ENCODE data around the gene APBB1.
"Not testable (repeated sequence)": the region's sequence is repeated elsewhere in the genome, so short reads cannot be mapped to it uniquely, and the experiment has no call there.

The APBB1 gene

DNA sequence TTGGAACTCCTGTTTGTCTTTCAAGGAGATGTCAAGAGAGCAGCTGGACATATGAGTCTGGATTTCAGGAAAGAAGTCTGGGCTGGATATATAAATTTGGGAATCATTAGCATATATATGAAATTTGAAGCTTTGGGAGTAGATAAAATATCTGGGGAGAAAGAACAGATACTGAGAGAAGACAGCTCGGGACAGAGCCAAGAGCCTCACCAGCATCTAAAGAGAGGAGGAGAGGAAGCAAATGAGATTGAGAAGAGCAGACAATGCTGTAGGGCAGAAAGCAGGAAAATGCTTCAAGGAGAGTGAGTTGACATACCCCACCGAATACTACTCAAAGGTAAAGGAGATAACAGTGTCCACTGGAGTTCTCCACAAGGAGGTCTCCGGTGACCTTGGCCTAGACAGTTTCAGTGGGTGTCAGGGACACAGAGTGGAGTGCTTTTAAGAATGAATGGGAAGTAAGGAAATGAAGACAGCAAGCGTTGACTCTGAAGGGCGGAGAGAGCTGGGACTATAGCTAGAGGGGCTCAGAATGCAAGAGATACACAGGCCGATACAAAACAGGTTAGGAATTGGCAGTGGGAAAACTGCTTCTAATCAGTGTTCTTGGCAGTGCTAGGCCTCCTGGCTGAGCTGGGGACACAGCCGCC lies 862 bp downstream of the APBB1 start:
- no peak for DNase-seq (ENCODE audit: low read depth)

DNA sequence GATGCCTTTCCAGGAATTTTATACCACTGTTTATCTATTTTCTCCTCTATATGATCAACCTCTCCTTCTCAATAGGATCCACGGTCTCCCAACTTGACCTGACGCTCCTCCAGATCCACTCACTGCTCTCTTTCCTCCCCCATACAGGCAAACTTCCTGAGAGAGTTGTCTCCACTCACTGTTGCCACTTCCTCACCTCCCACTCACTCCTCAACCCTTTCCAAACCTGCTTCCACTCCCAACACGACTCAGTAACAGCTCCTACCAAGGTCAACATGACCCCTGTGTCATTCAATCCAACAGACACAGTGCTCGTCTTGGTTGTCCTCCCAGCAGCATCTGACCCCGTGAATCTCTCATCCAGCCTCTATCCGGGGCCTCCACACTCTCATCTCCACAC lies 3.1 kb downstream of the APBB1 start:
- DNase-seq (ENCODE audit: low read depth) = no peak

DNA sequence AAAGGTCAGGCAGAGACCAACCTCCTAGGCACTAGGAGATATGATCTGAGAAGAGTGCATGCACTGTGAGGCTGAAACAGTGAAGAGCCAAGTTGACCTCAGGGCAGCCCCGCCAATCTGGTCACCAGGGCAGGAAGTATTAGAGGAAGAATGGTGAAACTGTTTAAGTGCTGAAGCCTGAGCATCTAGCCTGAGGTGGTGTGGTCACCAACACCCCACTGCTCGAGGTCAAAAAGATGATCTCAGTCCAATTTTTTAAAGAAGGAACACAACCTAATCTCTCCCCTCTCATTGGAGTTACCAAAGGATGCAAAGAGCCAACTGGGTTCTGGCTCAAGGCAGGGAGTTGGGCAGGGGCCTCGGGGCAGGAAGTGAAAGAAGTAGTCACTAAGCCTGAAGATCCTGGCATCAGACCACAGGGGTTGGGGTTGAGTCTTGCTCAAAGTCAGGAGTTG lies 4.0 kb downstream of the APBB1 start:
- DNase-seq (ENCODE audit: low read depth) = no peak

DNA sequence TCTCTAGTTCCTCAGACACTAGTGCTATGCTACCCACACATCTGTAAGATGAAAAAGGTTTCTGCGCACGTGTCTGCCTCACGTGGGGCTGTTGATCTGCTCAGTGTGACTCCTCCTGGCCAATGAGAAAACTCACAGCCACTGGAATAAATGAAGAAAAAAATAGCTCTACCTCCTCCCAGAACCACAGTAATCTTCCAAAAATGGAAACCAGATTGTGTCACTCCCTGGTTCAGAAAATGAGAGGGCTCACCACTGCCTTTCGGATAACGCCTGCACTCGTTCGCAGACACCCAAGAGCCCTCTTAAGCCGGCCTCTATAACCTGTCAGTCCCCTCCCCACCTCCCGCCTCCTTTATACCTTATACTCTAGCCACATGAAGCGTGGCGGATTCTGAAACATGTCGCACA lies 5.1 kb downstream of the APBB1 start:
- DNase-seq (ENCODE audit: low read depth) = peak; percentile 27

DNA sequence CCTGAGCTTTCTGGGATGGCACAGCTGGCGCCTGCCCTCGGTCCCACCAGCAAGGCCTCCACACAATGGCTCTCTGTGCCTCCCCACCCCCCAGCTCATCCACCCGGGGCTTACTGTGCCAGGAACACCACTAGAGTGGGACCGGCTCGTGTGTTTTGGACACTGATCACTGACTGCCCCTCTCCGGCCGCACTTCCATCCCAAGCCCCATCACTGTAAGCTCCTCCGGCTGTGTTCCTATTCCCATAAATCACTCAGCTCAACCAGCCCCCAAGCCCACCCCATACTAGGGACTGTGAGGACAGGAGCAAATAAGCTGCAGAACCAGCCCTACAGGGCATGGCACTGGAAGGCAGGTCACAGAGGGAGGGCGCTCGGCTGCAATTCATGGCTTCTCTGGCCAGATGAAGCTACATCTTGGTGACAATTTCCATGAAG lies 7.3 kb downstream of the APBB1 start:
- no peak for DNase-seq (ENCODE audit: low read depth)

DNA sequence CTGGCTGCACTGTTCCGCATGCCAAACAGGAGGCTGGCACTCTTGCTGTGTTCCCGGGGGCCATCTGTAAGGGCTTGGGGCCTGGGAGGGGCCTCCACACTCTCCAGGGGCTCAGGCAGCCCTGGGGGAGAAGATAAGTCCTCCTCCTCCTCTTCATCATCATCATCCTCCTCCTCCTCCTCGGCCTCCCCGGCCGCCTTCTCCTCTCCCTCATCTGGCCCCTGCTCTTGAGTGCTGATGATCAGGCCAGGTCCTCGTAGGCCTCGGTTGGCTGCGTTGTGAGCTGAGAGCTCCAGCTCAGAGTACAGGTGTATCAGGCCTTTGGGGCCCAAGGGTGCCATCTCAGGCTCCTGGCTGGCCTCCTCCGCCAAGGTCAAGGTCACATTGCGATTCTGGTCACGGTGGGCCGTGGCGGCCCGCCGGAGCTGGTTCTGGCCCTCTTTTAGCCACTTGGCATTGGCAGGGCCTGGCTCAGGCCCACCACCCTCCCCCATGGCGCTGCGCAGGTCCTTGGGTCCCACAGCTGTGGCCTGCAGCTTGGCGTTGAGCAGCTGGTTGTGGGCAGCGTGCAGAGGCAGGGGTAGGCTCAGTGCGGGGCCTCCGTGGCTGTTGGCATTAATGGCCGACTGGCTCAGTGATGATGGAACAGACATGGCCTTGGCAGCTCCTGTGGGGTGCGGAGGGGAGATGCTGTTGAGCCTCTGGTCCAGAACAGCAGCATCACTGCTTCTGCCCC lies 8.0 kb downstream of the APBB1 start:
- no peak for DNase-seq (ENCODE audit: low read depth)

DNA sequence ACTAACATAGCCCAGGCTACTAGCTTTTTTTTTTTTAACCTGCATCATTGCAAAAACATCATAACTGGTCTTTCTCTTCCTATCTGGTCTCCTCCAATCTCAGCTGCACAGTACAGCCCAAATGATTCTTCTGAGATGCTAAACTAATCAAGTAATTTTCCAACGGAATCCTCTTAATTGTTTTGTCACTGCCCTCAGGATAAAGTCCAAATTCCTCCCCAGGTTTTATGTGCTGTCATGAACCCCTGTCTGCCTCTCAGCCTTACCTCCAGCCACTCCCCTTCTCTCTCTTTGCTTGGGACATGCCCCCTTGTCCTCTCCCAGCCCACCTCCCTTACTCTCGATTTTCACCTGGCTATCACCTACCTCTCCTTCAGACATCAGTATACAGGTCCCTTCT lies 12.5 kb downstream of the APBB1 start:
- no peak for DNase-seq (ENCODE audit: low read depth)

DNA sequence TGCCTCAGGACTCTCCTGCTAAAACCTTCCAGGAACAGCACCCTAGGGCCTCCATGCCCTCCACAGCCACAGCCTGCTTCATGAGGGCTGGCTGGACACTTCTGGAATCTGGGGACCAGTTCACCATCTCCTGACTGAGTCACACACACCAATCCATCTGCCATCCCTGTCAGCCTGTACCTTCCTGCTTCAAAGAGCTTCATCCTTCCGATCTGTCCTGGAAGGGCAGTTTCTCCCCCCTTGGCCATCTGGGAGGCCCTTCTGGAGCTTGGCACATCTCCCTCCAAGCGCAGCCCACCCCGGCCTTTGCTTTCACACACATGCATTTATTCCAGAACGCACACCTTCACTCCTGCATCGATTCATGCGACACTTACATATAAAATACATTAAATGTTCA lies 13.0 kb downstream of the APBB1 start:
- DNase-seq (ENCODE audit: low read depth) = no peak

DNA sequence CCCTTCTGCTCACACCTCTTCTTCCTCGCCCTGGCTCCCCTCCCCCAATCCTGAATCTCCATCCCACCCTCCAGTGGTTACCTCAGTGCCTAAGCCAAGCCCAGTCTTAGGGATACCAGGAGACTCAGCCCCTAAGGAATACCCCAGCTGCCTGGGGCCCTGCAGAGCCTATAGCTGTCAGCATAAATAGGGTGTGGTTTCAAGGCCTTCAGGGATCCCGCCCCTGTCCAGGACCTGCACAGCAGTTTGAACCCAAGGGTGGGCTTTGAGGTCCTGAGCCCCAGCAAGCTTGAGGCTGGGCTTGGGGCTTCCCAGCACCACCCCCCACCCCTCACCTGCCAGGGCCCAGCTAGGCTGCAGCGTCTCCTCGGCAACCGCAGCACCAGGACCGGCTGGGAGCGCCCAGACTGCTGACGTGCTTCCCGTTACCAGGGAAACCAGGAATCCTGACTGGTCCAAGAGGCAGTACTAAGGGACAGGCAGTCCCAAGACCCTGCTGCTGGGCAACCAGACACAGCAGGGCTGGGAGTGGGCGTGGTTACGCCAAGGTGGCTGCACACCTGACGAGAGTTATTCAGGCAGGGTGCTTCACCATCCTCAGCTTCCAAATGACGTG lies 13.7 kb downstream of the APBB1 start:
- DNase-seq (ENCODE audit: low read depth) = no peak

DNA sequence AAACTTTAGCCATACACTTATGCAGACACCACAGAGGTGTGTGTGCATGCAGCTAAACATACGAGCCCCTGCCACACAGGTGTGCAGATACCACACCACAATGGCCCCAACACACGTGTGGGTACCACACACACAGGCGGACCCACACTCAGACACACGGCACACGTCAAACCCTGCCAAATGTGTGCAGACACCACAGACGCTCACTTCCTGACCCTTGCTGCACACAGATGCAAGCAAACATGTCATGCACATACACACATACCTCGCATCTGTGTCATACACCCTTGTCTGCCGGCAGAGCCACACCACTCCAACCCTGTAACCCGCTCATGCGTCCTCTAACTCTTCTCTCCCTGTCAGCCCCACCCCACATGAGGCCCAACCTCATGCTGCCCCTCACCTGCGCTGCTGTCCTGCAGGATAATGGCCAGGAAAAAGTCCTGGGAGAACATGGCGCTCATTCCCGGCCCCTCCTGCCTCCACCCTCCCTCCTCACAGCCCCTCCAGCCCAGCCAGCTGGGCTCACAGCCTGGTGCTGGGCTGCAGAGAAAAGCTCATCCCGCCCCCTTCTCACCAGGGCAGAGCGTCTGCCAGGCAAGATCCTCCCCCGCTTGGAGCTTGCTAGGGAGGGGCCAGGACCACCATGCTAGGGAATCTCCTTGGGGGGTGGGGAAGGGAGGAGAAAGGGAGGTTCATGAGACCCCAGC lies 14.4 kb downstream of the APBB1 start:
- DNase-seq (ENCODE audit: low read depth) = peak; percentile 13

DNA sequence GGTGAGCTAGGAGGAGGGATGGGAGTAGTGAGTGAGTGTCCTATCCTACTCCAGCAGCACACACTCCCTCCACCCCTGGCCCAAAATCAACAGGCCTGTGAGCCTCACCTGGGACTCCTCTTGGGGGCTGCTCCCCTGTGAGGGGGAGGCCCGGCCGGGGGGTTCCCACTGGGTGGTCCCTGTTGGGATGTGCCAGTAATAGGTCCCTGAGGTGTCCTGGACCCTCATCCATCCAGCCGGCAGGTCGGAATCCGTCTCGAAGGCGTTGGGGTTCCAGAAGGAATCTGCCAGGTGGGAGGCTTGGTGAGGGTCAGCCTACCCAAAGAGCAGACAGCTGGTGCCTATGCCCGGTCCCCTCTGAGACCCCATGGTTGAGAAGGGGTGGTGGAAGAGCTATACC lies 15.4 kb downstream of the APBB1 start:
- DNase-seq (ENCODE audit: low read depth) = no peak

DNA sequence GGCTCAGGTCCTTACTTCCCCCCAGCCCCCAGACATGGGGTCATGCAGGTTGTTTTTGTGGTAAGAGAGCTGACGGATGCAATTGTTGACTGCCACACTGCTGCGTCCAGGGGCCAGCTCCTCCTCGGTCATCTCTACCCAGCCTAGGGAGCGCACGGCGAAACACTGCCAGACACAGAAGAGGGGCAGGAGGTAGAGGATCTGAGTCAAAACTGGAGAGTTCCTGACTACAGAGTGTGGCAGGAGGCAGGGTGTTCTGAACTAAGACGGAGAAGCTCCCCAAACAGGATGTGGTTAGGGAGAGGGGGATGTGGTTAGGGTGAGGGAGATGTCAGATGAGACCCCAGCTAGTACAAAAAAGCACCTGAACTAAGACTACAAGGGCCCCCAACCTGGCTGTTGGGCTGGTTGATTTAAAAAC lies 16.3 kb downstream of the APBB1 start:
- DNase-seq (ENCODE audit: low read depth) = peak; percentile 78

DNA sequence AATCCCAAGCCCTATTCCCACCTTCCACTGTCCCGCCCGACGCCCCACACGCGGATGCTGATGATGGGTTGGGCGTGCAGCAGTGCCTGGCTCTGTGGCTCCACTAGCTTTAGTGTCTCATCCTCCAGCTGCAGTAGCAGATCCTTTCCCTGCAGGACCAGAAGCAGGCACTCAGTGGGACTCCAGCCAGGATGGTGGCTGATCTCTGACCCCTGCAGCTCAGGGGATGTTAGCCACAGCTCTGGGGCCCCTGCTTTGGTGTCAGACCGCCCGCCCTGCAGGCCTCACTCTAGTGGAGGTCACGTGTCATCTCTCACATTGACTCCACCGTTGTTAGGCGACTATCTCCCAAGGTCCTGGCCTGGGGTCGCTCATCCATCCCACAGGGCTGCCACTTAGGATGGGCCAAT lies 16.8 kb downstream of the APBB1 start:
- DNase-seq (ENCODE audit: low read depth) = no peak

DNA sequence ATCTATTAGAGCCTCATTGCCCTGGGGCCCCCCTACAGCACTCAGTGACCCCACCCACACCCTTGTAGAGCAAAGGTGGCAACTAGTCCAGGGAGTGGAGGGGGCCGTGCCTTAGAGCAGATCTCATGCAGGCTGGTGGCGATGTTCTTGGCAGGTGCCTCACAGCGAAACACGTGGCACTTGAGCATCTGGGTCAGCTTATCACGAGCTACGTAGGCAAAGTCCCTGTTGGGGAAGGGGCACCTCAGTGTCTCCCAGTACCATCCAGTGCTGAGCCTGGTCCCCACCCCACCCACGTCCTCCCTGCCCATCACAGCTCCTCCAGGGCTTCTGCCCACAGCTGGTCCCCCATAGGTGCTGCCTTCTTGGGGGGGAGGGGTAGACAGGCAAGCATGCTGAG lies 17.4 kb downstream of the APBB1 start:
- DNase-seq (ENCODE audit: low read depth) = no peak

DNA sequence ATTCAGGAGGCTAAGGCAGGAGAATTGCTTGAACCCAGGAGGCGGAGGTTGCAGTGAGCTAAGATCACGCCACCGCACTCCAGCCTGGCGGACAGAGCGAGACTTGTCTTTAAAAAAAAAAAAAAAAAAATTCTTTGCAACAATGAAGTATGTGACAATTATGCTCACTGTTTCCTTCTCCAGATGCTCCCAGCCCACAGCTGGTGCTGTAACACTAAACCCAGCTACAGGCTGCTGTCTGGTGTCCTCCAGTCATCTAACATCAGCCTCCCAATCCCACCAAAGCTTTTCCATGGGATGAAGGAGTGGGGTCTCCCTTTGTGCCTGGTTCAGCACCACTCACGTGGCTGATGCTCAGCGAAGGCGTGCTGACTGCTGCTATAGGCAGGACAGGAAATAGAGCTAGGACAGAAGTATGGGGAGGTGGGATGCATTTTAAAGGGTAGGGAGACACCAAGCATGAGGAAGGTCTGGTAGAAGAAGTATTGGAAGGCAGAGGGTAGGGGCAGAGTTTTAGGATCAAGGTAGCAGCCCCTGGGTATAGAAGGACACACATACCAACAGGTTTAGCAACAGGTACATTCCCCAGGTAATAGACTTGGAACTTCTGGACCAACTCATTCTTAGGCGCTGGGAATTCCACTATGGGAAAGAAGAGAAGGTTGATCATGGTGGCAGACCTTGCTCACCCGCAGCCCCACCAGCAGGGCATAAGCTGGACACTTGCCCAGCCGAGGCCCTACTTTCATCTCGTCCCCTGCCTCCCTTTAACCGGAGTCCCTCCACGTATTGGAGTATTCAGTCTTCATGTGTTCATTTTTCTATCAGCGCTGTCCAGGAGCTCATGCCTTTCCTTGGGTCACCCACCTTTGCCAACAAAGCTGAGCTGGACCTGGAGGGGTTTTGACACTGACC lies 18.2 kb downstream of the APBB1 start:
- no peak for DNase-seq (ENCODE audit: low read depth)

DNA sequence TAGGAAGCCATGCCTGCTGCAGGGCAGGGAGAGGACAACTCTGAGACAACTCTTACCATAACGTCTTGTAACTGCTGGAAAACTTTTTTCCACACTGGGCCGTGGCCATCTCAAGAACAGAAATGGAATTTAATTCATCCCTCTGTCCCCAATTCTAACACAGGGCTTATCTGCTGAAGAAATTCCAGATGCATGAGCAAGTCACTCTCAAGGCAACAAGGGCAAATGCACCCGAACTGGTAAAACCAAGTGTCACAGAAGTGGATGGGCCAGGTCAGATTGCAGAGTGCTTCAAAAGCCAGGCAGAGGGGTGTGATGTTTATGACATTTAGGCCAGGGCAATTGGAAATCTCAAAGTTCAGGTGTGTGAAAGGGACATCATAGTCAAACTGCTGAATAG lies 21.3 kb downstream of the APBB1 start:
- no peak for DNase-seq (ENCODE audit: low read depth)

DNA sequence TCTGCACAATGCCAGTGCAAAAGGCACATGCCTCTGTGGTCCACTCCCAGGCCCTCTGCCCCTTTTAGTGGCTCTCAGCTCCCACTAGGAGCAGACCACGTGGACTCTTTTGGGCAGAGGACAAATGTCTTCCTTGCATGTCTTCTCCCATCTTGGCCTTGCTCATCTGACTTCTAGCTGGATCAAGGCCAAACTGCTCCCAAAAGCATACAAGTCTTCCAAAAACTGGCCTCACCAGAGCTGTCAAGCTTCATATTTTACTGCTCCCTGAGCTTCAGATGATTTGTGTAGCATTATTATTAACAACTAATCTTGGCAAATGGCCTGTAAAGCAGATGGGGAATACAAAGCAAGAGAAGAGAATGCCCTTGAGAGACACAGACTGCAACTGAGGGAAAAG lies 21.7 kb downstream of the APBB1 start:
- no peak for DNase-seq (ENCODE audit: low read depth)

DNA sequence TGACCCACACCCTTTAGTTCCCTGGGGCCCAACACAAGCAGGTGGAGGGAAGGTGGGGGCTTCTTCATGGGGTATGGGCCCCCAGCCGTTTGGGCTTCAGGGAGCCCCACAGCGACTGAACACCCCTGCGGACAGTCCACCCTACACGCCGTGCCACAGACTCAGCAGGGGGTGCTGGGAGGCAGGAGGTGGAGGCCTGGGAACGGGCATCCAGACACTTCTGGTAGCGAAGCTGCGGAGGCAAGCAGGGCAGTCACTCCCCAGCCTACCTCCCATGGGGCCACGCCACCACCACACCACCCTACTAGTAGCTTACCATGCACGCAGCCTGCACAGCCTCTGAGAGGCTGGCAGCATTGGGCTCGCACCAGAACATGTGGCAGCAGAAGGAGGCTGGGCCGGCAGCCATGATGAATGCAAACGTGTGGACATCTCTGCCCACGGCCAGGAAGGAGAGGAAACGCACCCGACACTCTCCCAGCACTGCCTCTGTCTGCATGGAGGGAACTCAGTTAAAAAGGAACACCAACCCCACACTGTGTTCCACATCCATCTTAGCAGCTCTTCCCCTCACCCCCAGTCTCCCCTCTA lies 23.3 kb downstream of the APBB1 start:
- DNase-seq (ENCODE audit: low read depth) = no peak

DNA sequence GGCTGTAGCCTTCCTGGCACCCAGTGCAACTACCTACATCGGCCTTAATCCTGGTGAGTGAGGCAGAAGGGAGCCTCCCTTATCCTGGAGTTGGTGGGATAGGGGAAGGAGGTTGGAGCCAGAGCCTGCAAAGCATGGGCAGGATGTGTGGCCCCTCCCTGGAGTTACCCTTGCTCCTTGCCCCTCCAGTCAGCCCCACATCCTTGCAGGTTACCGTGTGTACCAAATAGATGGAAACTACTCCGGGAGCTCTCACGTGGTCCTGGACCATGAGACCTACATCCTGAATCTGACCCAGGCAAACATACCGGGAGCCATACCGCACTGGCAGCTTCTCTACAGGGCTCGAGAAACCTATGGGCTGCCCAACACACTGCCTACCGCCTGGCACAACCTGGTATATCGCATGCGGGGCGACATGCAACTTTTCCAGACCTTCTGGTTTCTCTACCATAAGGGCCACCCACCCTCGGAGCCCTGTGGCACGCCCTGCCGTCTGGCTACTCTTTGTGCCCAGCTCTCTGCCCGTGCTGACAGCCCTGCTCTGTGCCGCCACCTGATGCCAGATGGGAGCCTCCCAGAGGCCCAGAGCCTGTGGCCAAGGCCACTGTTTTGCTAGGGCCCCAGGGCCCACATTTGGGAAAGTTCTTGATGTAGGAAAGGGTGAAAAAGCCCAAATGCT lies 24.8 kb downstream of the APBB1 start:
- no peak for DNase-seq (ENCODE audit: low read depth)

DNA sequence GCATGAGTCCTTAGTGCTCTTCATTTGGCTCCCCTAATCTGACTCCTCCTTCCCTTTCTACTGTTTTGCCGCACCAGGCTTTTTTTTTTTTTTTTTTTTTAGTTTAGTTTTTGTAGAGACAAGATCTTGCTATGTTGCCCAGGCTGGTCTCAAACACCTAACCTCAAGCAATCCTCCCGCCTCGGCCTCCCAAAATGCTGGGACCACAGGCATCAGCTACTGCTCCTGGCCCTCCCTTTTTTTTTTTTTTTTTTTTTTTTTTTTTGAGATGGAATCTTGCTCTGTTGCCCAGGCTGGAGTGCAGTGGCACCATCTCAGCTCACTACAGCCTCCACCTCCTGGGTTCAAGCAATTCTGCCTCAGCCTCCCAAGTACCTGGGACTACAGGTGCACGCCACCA lies 26.6 kb downstream of the APBB1 start:
- DNase-seq (ENCODE audit: low read depth) = not testable (repeated sequence)

Measured in T-helper 22 cell (primary cell).